HL-60/S4 (cell line): ENCODE measurements around the gene RACGAP1.

ENCODE experiments used
- in situ Hi-C: fragments of 300-500 bp; cut with MboI; formaldehyde crosslinking; loops from 2 replicates; pipeline ENCODE4 v1.14.3; 2022; ENCODE audit warnings: low sequenced_read_pairs

The RACGAP1 gene

GRCh38 chr12:49961111-49961922, 64.0 kb downstream of the RACGAP1 start, which contains the start of gene AQP5:
Gene AQP5 (plus strand): TSS chr12:49961872. CDS start chr12:49962018, 146 bp downstream.
- in situ Hi-C loops, result loop anchor here (25.0 kb wide), 1 partner anchor 101 kb away; the partner anchor contains the start of gene ASIC1

- in situ Hi-C loops, result loop anchor here (25.0 kb wide), 1 partner anchor 102 kb away; the partner anchor contains the start of gene ASIC1
These were observed 64.7 kb downstream of the RACGAP1 start for GRCh38 chr12:49960474-49961110.

GRCh38 chr12:49959685-49960473, 65.4 kb downstream of the RACGAP1 start:
- in situ Hi-C loops, result loop anchor here (25.0 kb wide), 1 partner anchor 102 kb away; the partner anchor contains the start of gene ASIC1

GRCh38 chr12:49957570-49957967, 67.7 kb downstream of the RACGAP1 start:
- in situ Hi-C loops, result loop anchor here (25.0 kb wide), 1 partner anchor 105 kb away; the partner anchor contains the start of gene ASIC1

- in situ Hi-C loops, result loop anchor here (25.0 kb wide), 1 partner anchor 105 kb away; the partner anchor contains the start of gene ASIC1
These were observed 68.4 kb downstream of the RACGAP1 start for GRCh38 chr12:49956663-49957569.

GRCh38 chr12:49955899-49956662, 69.2 kb downstream of the RACGAP1 start:
- in situ Hi-C loops, result loop anchor here (25.0 kb wide), 1 partner anchor 106 kb away; the partner anchor contains the start of gene ASIC1

GRCh38 chr12:49954863-49955830, 70.1 kb downstream of the RACGAP1 start:
- in situ Hi-C loops, result loop anchor here (25.0 kb wide), 1 partner anchor 107 kb away; the partner anchor contains the start of gene ASIC1

- in situ Hi-C loops, result loop anchor here (25.0 kb wide), 1 partner anchor 108 kb away; the partner anchor contains the start of gene ASIC1
These were observed 71.1 kb downstream of the RACGAP1 start for GRCh38 chr12:49953961-49954846.

GRCh38 chr12:49953151-49953550, 72.1 kb downstream of the RACGAP1 start:
- in situ Hi-C loops, result loop anchor here (25.0 kb wide), 1 partner anchor 109 kb away; the partner anchor contains the start of gene ASIC1

GRCh38 chr12:49952391-49953055, 72.8 kb downstream of the RACGAP1 start:
- in situ Hi-C loops, result loop anchor here (25.0 kb wide), 1 partner anchor 110 kb away; the partner anchor contains the start of gene ASIC1

- in situ Hi-C loops, result loop anchor here (25.0 kb wide), 1 partner anchor 111 kb away; the partner anchor contains the start of gene ASIC1
These were observed 73.7 kb downstream of the RACGAP1 start for GRCh38 chr12:49951411-49952240.

GRCh38 chr12:49950273-49951251, 74.7 kb downstream of the RACGAP1 start, which contains the start of gene AQP2:
Gene AQP2 (plus strand): TSS chr12:49950737. CDS start chr12:49950831, 94 bp downstream.
- in situ Hi-C loops, result loop anchor here (25.0 kb wide), 1 partner anchor 112 kb away; the partner anchor contains the start of gene ASIC1

GRCh38 chr12:49949866-49950265, 75.4 kb downstream of the RACGAP1 start:
- in situ Hi-C loops, result loop anchor here (25.0 kb wide), 1 partner anchor 112 kb away; the partner anchor contains the start of gene ASIC1
